Activated CD8-positive, alpha-beta memory T cell treated with anti-CD3 and anti-CD28 coated beads for 36 hours (primary cell): ENCODE data around the gene MKI67. TPM values are rescaled to one million over a fixed set of nuclear protein-coding genes. Genes with fewer than 3 reads are reported as not detected.

ENCODE experiments used
- CTCF ChIA-PET: fragments of 350-600 bp; sonication (Branson Sonifier 250); formaldehyde crosslinking; loops from one replicate; lab custom pipeline; 2021; ENCODE audit warnings: antibody characterized with exemption; lab: Charles Lee
- POLR2A ChIA-PET: fragments of 350-600 bp; sonication (Branson Sonifier 250); formaldehyde crosslinking; loops from one replicate; lab custom pipeline; 2021; ENCODE audit warnings: antibody characterized with exemption; lab: Charles Lee
- total RNA-seq, 2 experiments: library from RNA; stranded (reverse); gene quantifications; one replicate each; pipeline ENCODE4 v1.2.3, GENCODE V29; 2021

Gene MKI67
- total RNA-seq, 2 experiments from 2014 or later: 129 to 135 TPM

- CTCF ChIA-PET: interaction anchor here (1.0 to 4.5 kb wide), 7 partner anchors 15 to 157 kb away, joined by 3 to 77 read pairs (median 4); partner anchors contain the start of gene PTPRE
- POLR2A ChIA-PET: interaction anchor here (1.0 to 4.8 kb wide), 4 partner anchors 16 to 73 kb away, joined by 3 to 79 read pairs (median 4); partner anchors contain the start of gene MKI67
These were observed 61.9 kb downstream of the MKI67 start for GRCh38 chr10:128064108-128064969.

DNA sequence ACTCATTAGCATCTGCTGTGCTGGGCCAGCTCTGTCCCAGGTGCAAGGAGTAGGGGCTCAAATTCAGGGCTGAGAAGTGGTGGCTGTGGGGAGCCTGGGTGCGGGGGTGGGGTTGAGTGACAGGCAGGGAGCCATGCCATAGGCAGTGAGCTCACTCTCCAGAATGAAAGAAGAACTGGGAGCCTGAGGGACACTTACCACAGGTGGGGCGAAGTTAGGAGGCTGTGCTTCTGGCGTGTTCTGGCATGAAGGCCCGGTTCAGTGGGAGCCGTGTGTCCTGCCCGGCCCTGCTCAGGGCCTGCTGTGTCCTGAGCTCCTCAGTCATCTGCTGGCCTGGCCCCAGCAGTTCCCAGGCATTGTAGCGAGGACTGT, 62.5 kb downstream of the MKI67 start:
- ChIA-PET POLR2A (interaction anchor here (1.6 to 4.8 kb wide), 2 partner anchors 16 to 62 kb away, joined by 5 to 79 read pairs; partner anchors contain the start of gene MKI67), CTCF (interaction anchor here (1.3 to 4.5 kb wide), 3 partner anchors 15 to 55 kb away, joined by 3 to 77 read pairs (median 22); no protein-coding TSS in a partner anchor)

GRCh38 chr10:128062881-128063563, 63.2 kb downstream of the MKI67 start:
- ChIA-PET POLR2A (interaction anchor here (1.2 to 4.8 kb wide), 2 partner anchors 12 to 15 kb away, joined by 4 to 79 read pairs; no protein-coding TSS in a partner anchor), CTCF (interaction anchor here (1.3 to 4.5 kb wide), 3 partner anchors 14 to 54 kb away, joined by 3 to 77 read pairs (median 22); no protein-coding TSS in a partner anchor)

GRCh38 chr10:128062331-128062880, 63.8 kb downstream of the MKI67 start:
- ChIA-PET CTCF (interaction anchor here (1.5 to 4.5 kb wide), 3 partner anchors 14 to 51 kb away, joined by 3 to 77 read pairs (median 22); no protein-coding TSS in a partner anchor), POLR2A (interaction anchor here (1.2 to 4.8 kb wide), 2 partner anchors 12 to 14 kb away, joined by 4 to 79 read pairs; no protein-coding TSS in a partner anchor)

DNA sequence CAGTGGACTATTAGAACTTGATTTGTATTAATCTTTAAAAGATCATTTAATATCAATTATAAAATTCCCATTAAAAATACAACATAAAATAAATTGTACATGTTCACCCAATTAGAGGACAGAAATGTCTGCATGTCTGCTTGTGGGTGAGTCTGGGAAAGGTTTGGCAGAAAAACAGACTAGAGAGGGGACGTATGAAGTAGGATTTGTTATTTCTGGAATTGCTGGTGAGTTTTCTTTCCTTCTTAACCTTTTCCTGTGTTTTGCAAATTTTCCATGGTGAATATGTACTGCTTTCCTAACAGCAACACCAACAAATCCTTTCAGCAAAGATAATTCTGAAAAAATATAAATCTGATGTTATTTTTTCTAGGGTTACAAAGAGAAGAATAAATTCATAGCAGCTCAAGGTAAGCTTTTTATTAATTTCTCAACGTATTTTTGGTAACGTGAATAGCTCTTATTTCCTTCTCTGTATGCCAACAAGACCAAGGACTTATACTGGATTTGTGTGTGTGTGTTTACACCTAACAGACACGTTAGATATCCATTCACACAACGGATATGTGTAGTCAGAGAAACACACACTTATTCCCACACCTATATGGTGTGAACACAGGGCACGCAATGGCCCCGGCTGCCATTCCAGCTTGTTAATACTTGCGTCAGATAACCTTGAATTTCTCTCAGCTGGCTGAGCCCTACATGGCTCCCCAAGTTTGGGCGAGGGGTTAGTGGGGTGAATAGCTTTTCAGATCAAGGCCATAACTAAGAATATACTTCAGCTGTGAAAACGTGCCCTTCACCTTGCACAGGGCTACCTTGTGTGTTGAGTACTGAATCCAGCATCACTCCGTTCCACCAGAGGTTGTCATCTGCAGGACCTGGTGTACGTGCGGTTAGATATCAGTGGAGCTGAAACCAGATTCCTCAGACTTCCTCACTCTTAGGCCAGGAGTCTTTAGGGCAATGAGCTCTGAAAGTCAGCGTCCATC, 64.6 kb downstream of the MKI67 start:
- CTCF ChIA-PET: interaction anchor here (0.9 to 4.5 kb wide), 4 partner anchors 8 to 50 kb away, joined by 3 to 77 read pairs (median 12); no protein-coding TSS in a partner anchor
- POLR2A ChIA-PET: interaction anchor here (1.2 to 4.8 kb wide), 2 partner anchors 11 to 14 kb away, joined by 4 to 79 read pairs; no protein-coding TSS in a partner anchor

GRCh38 chr10:128060341-128061250, 65.6 kb downstream of the MKI67 start:
- POLR2A ChIA-PET: interaction anchor here (0.6 to 4.8 kb wide), 2 partner anchors 13 to 35 kb away, joined by 5 to 79 read pairs; no protein-coding TSS in a partner anchor
- CTCF ChIA-PET: interaction anchor here (0.9 to 4.5 kb wide), 3 partner anchors 9 to 26 kb away, joined by 3 to 77 read pairs (median 22); no protein-coding TSS in a partner anchor

- POLR2A ChIA-PET: interaction anchor here (0.6 kb wide), 1 partner anchor 35 kb away, joined by 5 read pairs; no protein-coding TSS in a partner anchor
- CTCF ChIA-PET: interaction anchor here (1.6 kb wide), 1 partner anchor 12 kb away, joined by 9 read pairs; no protein-coding TSS in a partner anchor
These were observed 66.3 kb downstream of the MKI67 start for GRCh38 chr10:128059982-128060293.

GRCh38 chr10:128059266-128059981, 66.8 kb downstream of the MKI67 start:
- ChIA-PET CTCF (interaction anchor here (1.1 to 2.0 kb wide), 4 partner anchors 10 to 90 kb away, joined by 3 to 9 read pairs (median 6); no protein-coding TSS in a partner anchor), POLR2A (interaction anchor here (0.6 to 1.4 kb wide), 2 partner anchors 11 to 36 kb away, joined by 4 to 5 read pairs; no protein-coding TSS in a partner anchor)

- ChIA-PET CTCF (interaction anchor here (1.1 to 2.0 kb wide), 4 partner anchors 10 to 91 kb away, joined by 3 to 9 read pairs (median 6); no protein-coding TSS in a partner anchor), POLR2A (interaction anchor here (1.4 kb wide), 1 partner anchor 10 kb away, joined by 4 read pairs; no protein-coding TSS in a partner anchor)
These were observed 67.5 kb downstream of the MKI67 start for GRCh38 chr10:128058750-128059134.

GRCh38 chr10:128058106-128058749, 68.0 kb downstream of the MKI67 start:
- POLR2A ChIA-PET: interaction anchor here (1.4 kb wide), 1 partner anchor 10 kb away, joined by 4 read pairs; no protein-coding TSS in a partner anchor
- CTCF ChIA-PET: interaction anchor here (0.7 to 2.0 kb wide), 4 partner anchors 11 to 91 kb away, joined by 3 to 9 read pairs (median 6); no protein-coding TSS in a partner anchor

DNA sequence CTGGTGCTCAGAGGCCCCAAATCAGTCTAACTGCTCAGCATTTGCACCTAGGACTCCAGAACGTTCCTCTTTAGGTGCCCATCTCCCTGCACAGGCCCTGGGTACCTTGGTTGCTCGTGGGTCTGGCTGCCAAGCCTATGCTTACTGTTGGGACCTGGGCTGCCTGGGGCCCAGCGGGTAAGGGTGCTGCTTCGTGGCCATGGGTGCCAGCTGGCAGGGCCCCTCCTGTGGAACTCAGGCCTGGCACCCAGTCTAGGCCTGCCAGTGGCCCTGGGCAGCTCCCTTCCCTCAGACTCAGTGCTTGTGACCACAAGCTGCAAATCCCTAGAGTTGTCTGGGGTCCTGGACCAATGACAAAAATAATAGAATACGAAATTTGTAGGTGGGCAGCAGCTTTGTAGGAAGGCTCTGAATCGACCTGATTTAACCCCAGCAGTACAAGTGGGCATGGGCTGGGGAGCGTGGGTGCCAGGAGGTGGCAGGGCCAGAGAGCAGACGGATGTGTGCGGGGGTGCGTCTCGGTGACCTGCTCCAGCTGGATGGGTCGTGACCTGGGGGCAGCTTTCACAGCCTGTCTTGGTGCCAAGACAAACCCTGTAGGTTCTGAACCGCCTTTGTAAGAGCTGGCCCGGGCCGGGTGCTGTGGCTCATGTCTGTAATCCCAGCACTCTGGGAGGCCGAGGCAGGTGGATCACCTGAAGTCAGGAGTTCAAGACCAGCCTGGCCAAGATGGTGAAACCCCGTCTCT, 69.7 kb downstream of the MKI67 start:
- ChIA-PET POLR2A (interaction anchor here (1.1 kb wide), 1 partner anchor 9 kb away, joined by 6 read pairs; no protein-coding TSS in a partner anchor), CTCF (no interaction called here)

- ChIA-PET CTCF (interaction anchor here (1.2 to 1.5 kb wide), 2 partner anchors 14 to 148 kb away, joined by 3 to 6 read pairs; partner anchors contain the start of gene PTPRE), POLR2A (no interaction called here)
These were observed 71.0 kb downstream of the MKI67 start for GRCh38 chr10:128055061-128055868.
